Measurements from ENCODE around the gene S100A6.
A peak's percentile ranks its signal among the peaks of the same experiment; 100 is the strongest.
"Not testable (repeated sequence)": the region's sequence is repeated elsewhere in the genome, so short reads cannot be mapped to it uniquely, and the experiment has no call there.

The S100A6 gene

DNA sequence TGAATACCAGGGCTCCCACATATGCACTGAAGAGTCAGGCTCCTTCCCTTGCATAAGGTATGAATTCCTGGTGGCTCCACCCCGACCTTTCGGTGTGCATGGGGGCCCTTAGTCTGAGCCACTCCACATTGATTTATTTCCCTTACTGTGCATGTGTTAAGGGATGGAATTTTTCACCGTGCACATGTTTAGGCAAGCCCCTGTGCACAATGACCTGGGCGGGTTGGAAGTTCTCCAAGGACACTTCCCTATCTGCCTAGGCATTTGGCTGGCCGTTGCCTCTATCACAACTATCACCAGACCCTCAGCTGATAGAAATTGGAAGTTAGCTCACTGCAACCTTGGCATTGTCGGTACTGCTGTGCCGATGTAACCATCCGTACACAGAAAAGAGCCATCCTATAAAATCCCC is 9.7 kb downstream of the S100A6 start:
- no peak for DNase-seq

DNA sequence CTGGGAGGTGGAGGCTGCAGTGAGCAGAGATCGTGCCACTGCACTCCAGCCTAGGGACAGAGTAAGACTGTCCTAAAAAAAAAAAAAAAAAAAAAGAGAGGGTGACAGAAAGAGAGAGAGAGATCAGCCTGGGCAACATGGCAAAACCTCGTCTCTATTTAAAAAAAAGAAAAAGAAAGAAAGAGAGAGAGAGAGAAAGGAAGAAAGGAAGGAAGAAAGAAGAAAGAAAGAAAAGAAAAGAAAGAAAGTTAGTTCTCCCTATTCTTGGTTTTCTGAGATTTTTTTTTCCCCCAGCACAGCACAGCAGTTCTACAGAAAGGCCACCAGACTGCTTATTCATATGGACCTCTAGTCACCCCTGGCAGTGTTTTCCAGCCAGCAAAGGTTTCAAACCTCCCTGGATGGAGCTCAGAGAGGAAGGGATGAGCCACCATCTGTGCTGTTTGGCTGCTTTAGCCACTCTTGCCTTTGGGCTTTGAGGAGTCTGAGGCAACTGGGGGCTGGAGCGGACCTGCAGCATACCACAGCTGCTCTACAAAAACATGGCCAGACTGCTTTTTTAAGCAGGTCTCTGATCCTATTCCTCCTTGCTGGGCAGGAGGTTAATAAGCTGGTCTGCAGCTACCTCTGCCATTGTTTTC is 10.6 kb downstream of the S100A6 start:
- DNase-seq = no peak

DNA sequence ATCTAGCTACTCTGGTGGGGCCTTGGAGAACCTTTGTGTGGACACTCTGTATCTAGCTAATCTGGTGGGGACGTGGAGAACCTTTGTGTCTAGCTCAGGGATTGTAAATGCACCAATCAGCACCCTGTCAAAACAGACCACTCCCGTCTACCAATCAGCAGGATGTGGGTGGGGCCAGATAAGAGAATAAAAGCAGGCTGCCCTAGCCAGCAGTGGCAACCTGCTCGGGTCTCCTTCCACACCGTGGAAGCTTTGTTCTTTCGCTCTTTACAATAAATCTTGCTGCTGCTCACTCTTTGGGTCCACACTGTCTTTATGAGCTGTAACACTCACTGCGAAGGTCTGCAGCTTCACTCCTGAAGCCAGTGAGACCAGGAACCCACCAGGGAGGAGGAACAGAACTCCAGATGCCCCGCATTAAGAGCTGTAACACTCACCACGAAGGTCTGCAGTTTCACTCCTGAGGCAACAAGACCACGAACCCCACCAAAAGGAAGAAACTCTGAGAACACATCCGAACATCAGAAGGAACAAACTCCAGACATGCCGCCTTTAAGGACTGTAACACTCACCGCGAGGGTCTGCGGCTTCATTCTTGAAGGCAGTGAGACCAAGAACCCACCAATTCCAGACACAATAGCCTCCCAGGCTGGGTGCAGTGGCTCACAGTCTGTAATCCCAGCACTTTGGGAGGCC is 13.3 kb downstream of the S100A6 start:
- not testable (repeated sequence) for DNase-seq

DNA sequence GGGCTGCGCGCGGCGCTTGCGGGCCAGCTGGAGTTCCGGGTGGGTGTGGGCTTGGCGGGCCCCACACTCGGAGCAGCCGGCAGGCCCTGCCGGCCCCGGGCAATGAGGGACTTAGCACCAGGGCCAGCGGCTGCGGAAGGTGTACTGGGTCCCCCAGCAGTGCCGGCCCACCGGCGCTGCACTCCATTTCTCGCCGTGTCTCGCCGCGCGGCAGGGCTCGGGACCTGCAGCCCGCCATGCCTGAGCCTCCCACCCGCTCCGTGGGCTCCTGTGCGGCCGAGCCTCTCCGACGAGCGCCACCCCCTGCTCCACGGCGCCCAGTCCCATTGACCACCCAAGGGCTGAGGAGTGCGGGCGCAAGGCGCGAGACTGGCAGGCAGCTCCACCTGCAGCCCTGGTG is 14.0 kb downstream of the S100A6 start:
- not testable (repeated sequence) for DNase-seq

DNA sequence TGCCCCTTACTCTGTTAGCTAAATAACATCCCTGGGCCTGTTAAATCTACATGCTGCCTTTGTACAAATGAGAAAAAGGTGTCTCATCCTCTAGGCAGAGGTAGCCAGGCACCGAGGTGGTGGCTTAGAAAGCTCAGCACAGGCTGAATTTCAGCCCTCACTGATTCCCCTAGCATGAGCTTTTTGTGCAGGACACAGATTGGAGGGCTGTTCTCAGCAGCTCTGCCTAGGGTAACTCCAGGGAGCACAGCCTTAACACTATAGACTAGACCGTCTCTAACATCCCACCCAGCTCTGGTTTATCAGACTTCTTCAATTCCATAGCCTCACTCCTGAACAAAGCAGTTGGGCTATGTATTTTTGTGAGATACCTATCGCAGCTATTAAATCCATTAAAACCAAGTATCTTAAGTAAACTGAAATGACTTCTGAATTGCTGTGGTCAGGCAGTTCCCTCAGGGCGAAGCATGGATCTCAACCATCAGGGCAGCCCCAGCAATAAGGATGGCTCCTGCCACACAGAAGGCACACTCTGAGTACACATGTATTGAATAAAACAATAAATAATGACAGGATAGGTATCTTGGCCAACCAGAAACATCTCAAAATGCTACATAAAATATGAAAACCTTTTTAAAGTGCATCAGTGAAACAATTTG is 14.8 kb downstream of the S100A6 start:
- no peak for DNase-seq

- not testable (repeated sequence) for DNase-seq
These were observed 15.6 kb downstream of the S100A6 start for GRCh38 chr1:153520137-153520691.

DNA sequence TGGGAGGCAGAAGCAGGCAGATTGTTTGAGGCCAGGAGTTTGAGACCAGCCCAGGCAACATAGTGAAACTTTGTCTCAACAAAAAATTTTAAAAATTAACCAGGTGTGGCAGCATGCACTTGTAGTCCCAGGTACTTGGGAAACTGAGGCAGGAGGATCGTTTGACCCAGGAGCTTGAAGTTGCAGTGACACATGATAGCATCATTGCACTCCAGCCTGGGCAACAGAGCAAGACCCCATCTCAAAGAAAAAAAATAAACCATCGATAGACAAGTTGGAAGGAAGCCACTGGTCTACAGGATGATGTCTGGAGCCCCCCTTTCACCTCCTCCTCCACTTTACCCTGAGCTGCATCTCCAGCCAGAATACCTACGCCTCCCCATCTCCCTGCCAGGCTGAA is 16.5 kb downstream of the S100A6 start:
- no peak for DNase-seq

DNA sequence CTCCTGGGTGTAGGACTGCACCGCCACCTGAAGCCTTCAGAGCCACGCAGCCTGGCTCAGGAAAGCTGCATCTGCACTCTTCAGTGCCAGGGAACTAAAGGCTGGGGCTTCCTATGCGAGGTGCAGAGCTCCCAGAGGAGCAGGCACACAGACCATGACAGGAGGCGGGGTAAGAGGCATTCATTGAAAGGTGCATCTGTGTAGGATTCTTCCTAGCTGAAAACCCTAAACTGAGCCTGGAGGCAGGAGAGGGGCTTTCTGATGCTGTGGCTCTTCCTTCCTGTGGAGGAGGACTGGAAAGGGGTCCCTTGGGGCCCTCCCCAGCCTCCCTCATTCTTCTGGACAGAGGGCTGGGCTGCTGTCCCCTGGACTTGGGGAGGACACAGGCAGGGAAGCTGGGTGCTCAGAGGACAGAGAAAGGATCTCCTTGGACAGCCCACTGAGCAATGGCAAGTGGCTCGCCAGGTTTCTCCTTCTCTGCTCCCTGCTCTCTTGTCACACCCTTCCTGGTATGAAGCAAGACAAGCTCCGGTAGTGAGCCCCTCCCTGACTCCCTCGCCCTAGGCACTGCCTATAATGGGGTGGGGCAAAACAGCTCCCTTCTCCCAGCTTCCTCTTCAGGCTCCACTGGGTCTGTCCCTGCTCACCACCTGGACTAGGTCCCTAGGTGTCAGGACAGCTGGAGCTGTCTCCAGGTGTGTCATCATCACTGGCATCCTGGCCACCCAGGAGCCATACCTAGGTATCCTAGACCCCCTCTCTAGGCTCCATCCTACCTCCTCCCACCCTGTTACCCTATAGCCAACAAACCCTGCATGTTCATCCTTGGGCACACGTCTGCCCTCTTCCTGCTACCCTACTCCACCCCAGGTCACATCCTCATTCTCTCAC is 20.0 kb downstream of the S100A6 start:
- DNase-seq = no peak

DNA sequence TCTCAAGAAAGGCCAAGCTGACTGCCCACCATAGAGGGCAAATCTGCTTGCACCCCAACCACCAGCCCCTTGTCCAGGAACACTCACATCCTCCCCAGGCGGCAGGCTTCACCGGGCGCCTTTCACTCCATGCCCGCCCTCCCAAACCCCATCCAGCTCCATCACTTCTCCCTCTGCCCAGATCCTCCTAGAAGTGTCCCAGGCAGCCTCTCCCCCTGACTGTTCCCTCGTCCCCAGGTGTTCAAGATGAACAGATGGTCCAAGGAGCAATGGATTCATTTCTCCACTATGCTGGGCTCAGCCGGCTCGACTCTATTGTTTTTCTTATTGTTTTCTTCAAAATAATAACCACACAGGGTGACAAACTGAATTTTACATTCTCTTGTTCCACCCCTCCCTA is 22.1 kb downstream of the S100A6 start:
- no peak for DNase-seq

- no peak for DNase-seq
These were observed 22.8 kb downstream of the S100A6 start for GRCh38 chr1:153513023-153513422.

DNA sequence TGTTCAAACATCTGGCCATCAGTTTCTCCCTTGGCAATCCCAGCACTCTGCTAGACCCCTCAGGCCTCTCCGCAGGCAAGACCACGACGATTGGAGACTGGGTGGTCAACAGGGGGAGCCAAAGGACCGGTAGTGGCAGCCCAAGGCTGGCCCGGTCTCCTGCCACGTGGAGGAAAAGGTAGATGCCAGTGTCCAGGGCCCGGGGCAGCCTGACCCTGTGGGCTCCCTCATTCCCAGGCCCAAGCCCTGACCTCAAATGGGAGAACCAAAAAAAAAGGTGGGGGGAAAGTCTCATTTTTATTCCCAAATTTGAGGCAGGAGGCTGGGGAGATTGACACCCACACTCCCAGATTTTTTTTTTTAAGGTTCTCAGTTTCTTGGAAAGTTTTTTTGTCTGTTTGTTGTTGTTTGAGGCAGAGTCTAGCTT is 24.8 kb downstream of the S100A6 start:
- DNase-seq = peak; percentile 49

DNA sequence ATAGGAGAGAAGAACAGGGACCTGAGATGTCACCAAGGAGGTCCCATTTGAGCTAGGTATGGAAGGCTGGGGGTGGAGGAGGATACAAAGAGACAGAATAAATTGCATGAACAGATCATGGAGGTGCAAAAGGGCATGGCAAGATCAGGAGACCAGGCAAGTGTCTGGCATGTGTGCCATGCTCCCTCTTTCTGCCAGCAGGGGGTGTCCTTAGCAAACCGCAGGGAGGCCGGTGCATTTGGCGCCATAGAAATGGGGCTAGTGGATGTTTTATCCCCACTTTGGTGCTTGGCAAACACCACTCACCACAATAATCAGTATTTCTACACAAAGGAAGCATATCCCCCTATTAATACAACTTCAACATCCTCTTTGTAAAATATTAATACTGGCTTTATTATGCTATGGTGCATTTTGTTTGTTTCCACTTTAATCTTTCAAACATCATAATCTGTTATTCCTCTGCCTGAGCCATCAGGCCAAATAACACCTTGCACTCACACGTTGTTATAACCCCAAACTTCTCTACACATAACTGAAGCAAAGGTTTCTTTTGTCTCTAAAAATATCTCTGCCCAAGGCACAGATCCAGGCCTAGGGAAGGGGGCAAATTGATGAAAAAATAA is 25.9 kb downstream of the S100A6 start:
- DNase-seq = no peak

DNA sequence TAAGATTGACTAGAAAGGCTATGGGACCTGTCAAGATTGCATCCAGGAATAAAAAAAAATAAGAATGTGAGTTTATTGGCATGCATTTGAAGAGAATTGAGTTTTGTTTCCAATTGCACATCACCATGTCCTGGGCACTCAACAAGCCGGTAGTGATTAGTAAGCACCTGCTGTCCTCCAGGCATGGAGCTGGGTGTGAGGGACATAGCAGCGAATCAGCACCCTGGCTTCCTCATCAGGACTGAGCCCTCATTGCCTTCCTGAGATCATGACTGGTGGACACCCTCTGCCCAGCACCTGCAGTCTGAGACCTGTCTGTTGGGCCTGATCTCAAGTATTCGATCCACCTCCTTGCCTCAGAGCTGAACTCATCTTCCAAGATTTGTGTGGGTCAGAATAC is 26.8 kb downstream of the S100A6 start:
- no peak for DNase-seq

DNA sequence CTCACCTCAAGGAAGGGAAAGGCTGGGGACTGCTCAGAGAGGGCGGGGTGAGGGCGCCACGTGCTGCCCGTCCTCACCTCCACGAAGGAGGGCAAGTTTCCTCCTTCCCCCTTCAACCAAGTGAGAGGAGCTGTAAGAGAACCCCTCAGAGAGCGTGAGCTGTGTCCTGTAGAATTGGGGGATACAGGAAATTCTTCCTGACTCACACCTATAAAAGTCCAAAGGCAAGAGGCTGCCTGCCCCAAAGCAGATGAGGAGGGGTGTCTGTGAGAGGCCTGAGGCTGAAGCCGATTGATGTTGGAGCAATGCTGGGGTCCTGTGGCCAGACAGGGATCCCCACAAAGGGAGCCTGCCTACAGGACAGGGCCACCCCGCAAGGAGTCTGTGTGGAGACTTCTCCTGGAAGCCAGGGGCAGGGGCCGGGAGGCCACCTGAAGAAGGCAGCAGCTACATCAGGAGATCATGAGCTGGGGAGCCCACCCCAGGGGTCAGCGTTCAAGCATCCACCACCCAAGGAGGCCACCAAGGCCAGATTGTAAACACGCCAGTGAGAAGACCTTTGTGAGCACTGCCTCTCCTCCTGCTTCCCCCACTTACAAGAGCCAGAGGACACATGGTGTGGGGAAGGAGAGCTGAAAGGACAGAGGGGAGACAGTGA is 27.7 kb downstream of the S100A6 start:
- DNase-seq = no peak

DNA sequence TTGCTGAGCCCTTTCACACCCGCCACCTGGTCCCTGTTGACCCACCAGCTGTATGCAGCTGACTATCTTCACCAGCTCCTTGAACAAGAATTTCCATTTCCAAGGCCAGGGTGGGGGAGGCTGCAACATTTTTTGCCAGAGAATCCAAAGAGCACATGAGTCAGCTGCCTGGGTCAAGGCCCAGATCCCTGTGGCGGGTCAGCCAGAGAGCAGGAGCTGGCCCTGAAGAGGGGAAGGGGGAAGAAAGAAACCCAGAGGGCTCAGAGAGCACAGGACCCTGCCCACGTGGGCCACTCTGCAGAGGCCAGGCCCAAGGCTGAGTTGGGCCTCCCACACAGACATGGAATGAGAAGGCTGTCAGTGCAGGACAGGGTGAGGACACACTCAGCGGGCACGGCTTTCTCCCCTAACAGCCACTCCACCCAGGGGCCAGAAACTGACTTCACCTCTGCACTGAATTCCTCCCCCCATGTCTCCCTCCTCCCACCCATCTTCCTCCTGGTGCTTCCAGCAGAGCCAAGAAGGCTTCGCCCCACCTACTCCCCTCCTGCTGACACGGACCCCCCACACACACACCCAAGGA is 28.9 kb downstream of the S100A6 start:
- peak; percentile 30 for DNase-seq

DNA sequence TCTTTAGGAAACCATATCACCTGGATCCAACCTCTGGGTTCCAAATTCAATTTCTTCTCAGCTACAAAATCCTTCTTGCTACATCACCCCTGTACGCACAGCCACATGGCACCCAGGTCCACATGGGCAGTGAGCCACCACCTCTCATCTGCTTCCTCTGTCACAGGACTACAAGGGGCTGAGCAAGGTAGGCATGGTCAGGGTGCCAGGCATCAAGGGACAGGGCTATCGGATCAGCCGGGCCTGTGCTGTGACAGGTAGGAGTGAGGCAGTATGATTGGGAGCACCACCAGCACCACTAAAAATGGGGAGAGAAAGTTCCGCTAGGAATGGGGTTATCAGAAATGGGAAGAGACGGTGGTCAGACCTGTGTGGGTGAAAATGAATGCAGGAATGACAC is 29.4 kb downstream of the S100A6 start:
- DNase-seq = no peak

DNA sequence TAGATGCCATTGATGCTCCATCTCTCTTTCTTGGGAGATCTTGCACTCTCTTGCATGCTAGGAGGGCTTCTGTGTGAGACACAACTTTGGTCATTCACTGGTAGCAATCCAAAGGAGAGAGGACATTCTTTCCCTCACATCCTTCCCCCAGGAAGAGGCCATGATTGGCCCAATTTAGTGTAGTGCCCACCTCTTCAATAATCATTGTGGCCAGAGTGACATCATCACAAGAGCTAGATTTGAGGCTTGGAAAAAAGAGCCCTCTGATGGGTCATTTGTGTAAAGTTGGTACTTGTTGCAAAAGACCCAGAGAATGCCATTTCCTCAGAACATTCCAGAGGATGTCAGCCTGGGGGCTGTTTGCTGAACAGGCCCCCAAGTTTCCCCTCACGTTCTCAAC is 30.2 kb downstream of the S100A6 start:
- DNase-seq = no peak

DNA sequence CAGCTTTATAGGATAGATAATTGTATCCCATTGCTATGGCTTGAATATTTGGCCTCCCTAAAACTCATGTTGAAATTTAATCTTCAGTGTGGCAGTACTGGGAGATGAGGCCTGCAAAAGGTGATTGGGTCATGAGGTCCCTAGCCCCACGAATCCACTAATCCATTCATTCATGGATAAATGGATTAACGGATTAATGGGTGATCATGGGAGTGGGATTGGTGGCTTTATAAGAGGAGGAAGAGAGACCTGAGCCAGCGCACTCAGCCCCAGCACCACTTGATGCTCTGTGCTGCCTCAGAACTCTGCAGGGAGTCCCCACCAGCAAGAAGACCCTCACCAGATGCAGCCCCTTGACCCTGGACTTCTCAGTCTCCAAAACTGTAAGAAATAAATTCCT is 32.0 kb downstream of the S100A6 start:
- DNase-seq = no peak

GRCh38 chr1:153498746-153499145 is 37.0 kb downstream of the S100A6 start:
- DNase-seq = no peak

DNA sequence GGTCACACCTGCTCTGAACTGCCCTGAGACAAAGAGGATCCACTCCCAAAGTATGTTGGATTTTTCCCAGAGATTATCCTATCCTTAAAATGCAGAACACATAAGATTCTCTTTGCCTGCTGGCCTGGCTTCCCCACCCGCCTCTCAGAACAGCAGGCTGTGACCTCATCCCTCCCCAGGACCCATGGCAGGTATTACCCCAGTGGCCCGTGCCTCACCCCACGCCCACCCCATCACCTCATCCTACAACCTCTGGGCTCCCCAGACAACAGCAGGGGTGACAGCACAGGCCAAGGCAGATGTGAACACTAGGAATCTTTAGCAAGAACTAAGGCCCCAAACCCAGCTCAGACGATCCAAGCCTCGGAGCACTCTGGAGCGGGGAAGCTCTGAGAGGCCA is 40.3 kb downstream of the S100A6 start:
- DNase-seq = no peak

DNA sequence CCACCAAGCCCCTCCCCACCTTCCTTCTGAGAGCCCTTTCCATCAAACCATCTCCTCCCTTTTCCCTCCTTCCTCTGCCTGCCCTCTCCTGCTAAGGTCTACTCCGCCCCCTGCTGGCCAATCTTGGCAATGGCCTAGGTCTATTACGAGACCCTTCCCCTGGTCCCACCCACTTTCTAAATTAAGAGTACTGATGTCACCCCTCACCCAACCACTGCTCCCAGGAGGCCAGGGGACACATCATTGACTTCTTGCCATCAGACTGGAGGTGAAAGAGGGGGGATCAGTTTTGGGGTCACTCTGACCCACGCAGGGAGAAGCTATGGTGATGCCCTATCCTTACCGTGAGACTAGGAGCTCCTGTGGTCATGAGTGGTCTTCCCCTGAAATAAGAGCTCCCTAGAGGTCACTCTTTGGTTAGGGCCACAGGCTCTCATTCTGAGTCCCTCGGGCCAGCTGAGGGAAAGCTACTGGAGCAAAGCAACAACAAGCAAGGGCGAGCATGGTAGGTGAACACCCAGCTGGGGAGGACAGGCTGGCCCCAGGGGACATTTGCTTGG is 40.7 kb downstream of the S100A6 start:
- DNase-seq = peak; percentile 40
